ENCODE data around the gene CCDC63. TPM values are rescaled to one million over a fixed set of nuclear protein-coding genes. Genes with fewer than 3 reads are reported as not detected.
"Not testable (repeated sequence)": the region's sequence is repeated elsewhere in the genome, so short reads cannot be mapped to it uniquely, and the experiment has no call there.

The CCDC63 gene
- total and polyA plus RNA-seq, 2 of the 13 experiments (the other 11 are each of a cell fraction or from before 2014, with no cell fraction given), result not detected

- in situ Hi-C loops (cut with HindIII; ENCODE audit: extremely low pct_ligation_motif_present, low pct_unique_long_range_greater_than_20kb) (no loop called here), intact Hi-C loops (cut with micrococcal nuclease; ENCODE audit: unreplicated experiment) (no loop called here)
- no peak for DNase-seq (ENCODE audit: low spot score)
- Histone ChIP-seq H3K9me3 (ENCODE audit: low read length) (no peaks in the 10 kb centered on the region), H4K20me1 (ENCODE audit: insufficient read depth, low read length) (no peaks in the 10 kb centered on the region), H3K4me1 (ENCODE audit: insufficient read depth, low read length) (no peaks in the 10 kb centered on the region), H3K27me3 (ENCODE audit: control insufficient read depth in 1 of 2, insufficient read depth in 2 of 2, low read length in 2 of 2) (peaks cover 0 to 17% of the 10 kb centered on the region in 2 experiments; a peak in 3 of 5 replicates), H3K79me2 (ENCODE audit: insufficient read depth, low read length) (no peaks in the 10 kb centered on the region), H3K4me2 (ENCODE audit: low read depth, low read length) (no peak overlapping the region), H3K27ac (ENCODE audit: extremely low read length, insufficient read depth, low read length) (no peak overlapping the region), H3K9ac (ENCODE audit: insufficient read depth, low read depth, low read length) (no peak overlapping the region), H3K36me3 (replicated peaks in 1 of 2; ENCODE audit: control insufficient read depth in 1 of 2, insufficient read depth in 2 of 2, low read length in 2 of 2) (no peaks in the 10 kb centered on the region), H3K4me3 (replicated peaks in 1 of 3; ENCODE audit: insufficient read depth in 1 of 3, low read depth in 2 of 3, low read length in 3 of 3) (no peak overlapping the region), H2AFZ (ENCODE audit: low read length) (no peak overlapping the region)
- TF ChIP-seq REXO4 (CRISPR knock-in tag; IDR thresholded peaks at IDR 0.05; ENCODE audit: borderline replicate concordance) (no peak), ZNF589 (CRISPR knock-in tag; conservative IDR thresholded peaks at IDR 0.05) (no peak), CREBL2 (CRISPR knock-in tag; IDR thresholded peaks at IDR 0.05; ENCODE audit: borderline replicate concordance) (no peak)
- CTCF ChIA-PET (ENCODE audit: low intra/inter-chr PET ratio, low total read pairs), result no interaction called here
- POLR2A ChIA-PET, result no interaction called here
- 42% methylated on average over 5 of the region's 5 CpGs for WGBS (ENCODE audit: low lambda C conversion rate)
- BruUV-seq (replicated peaks), result no TSS peak
- ATAC-seq, result no peak
- no peak for FAIRE-seq
Measured at GRCh38 chr12:110857528-110857927, 10.7 kb downstream of the CCDC63 start.

- BruUV-seq (replicated peaks); H3K4me2 ChIP-seq (ENCODE audit: low read depth, low read length); H3K9ac ChIP-seq (ENCODE audit: insufficient read depth, low read depth, low read length); POLR2A ChIA-PET; H3K79me2 ChIP-seq (ENCODE audit: insufficient read depth, low read length); H3K9me3 ChIP-seq (ENCODE audit: low read length); H4K20me1 ChIP-seq (ENCODE audit: insufficient read depth, low read length); DNase-seq (ENCODE audit: low spot score); CTCF ChIA-PET (ENCODE audit: low intra/inter-chr PET ratio, low total read pairs); FAIRE-seq; intact Hi-C loops (cut with micrococcal nuclease; ENCODE audit: unreplicated experiment); ATAC-seq; in situ Hi-C loops (cut with HindIII; ENCODE audit: extremely low pct_ligation_motif_present, low pct_unique_long_range_greater_than_20kb); H2AFZ ChIP-seq (ENCODE audit: low read length); H3K4me3 ChIP-seq (replicated peaks in 1 of 3; ENCODE audit: insufficient read depth in 1 of 3, low read depth in 2 of 3, low read length in 3 of 3); H3K36me3 ChIP-seq (replicated peaks in 1 of 2; ENCODE audit: control insufficient read depth in 1 of 2, insufficient read depth in 2 of 2, low read length in 2 of 2); H3K4me1 ChIP-seq (ENCODE audit: insufficient read depth, low read length); H3K27ac ChIP-seq (ENCODE audit: extremely low read length, insufficient read depth, low read length): not testable (repeated sequence)
- WGBS (ENCODE audit: low lambda C conversion rate), result 32% methylated on average over 4 of the region's 4 CpGs
- peaks cover 0 to 16% of the 10 kb centered on the region in 2 experiments; a peak in 3 of 5 replicates for H3K27me3 ChIP-seq (ENCODE audit: control insufficient read depth in 1 of 2, insufficient read depth in 2 of 2, low read length in 2 of 2)
Measured at GRCh38 chr12:110857954-110858353, 11.2 kb downstream of the CCDC63 start.

Measured in HepG2 (cell line).